ENCODE data around the gene AP3D1.

The AP3D1 gene

GRCh38 chr19:2081873-2082810 lies 69.2 kb downstream of the AP3D1 start:
- no peaks in the 10 kb centered on the region for H3K36me3 ChIP-seq (ENCODE audit: insufficient read depth, low read depth, low read length)
- no peak overlapping the region for H3K27ac ChIP-seq (ENCODE audit: low read length)

GRCh38 chr19:2080336-2080988 lies 70.9 kb downstream of the AP3D1 start:
- Histone ChIP-seq H3K4me3 (ENCODE audit: low read length) (no peak overlapping the region), H3K27ac (ENCODE audit: low read length) (no peak overlapping the region), H3K27me3 (ENCODE audit: insufficient read depth, low read length) (no peaks in the 10 kb centered on the region), H3K9me3 (ENCODE audit: insufficient read depth, low read depth, low read length) (no peaks in the 10 kb centered on the region), H3K9ac (ENCODE audit: low read depth, low read length) (no peak overlapping the region), H3K36me3 (ENCODE audit: insufficient read depth, low read depth, low read length) (no peaks in the 10 kb centered on the region), H3K4me1 (ENCODE audit: insufficient read depth, low read length) (no peaks in the 10 kb centered on the region)

More at GRCh38 chr19:2081873-2082810, 69.2 kb downstream of the AP3D1 start:
- Histone ChIP-seq H3K27me3 (ENCODE audit: insufficient read depth, low read length) (no peaks in the 10 kb centered on the region), H3K4me3 (ENCODE audit: low read length) (no peak overlapping the region), H3K9ac (ENCODE audit: low read depth, low read length) (no peak overlapping the region), H3K4me1 (ENCODE audit: insufficient read depth, low read length) (no peaks in the 10 kb centered on the region), H3K9me3 (ENCODE audit: insufficient read depth, low read depth, low read length) (no peaks in the 10 kb centered on the region)

- Histone ChIP-seq H3K9me3 (ENCODE audit: insufficient read depth, low read depth, low read length) (no peaks in the 10 kb centered on the region), H3K9ac (ENCODE audit: low read depth, low read length) (no peak overlapping the region), H3K27me3 (ENCODE audit: insufficient read depth, low read length) (no peaks in the 10 kb centered on the region), H3K4me1 (ENCODE audit: insufficient read depth, low read length) (no peaks in the 10 kb centered on the region), H3K27ac (ENCODE audit: low read length) (no peak overlapping the region), H3K4me3 (ENCODE audit: low read length) (no peak overlapping the region), H3K36me3 (ENCODE audit: insufficient read depth, low read depth, low read length) (no peaks in the 10 kb centered on the region)
These were observed 71.5 kb downstream of the AP3D1 start for GRCh38 chr19:2079865-2080301.

GRCh38 chr19:2079076-2079864 lies 72.1 kb downstream of the AP3D1 start:
- no peak overlapping the region for H3K4me3 ChIP-seq (ENCODE audit: low read length)
- no peaks in the 10 kb centered on the region for H3K4me1 ChIP-seq (ENCODE audit: insufficient read depth, low read length)
- H3K36me3 ChIP-seq (ENCODE audit: insufficient read depth, low read depth, low read length) = no peaks in the 10 kb centered on the region
- H3K9ac ChIP-seq (ENCODE audit: low read depth, low read length) = no peak overlapping the region
- H3K9me3 ChIP-seq (ENCODE audit: insufficient read depth, low read depth, low read length) = no peaks in the 10 kb centered on the region
- no peaks in the 10 kb centered on the region for H3K27me3 ChIP-seq (ENCODE audit: insufficient read depth, low read length)
- no peak overlapping the region for H3K27ac ChIP-seq (ENCODE audit: low read length)

GRCh38 chr19:2077833-2078619 lies 73.3 kb downstream of the AP3D1 start:
- H3K36me3 ChIP-seq (ENCODE audit: insufficient read depth, low read depth, low read length) = 0 out of 2 replicates have a peak, but pooled peaks cover under 1% of the 10 kb centered on the region
- no peak overlapping the region for H3K4me3 ChIP-seq (ENCODE audit: low read length)
- H3K9ac ChIP-seq (ENCODE audit: low read depth, low read length) = no peak overlapping the region
- H3K27ac ChIP-seq (ENCODE audit: low read length) = no peak overlapping the region
- no peaks in the 10 kb centered on the region for H3K4me1 ChIP-seq (ENCODE audit: insufficient read depth, low read length)
- no peaks in the 10 kb centered on the region for H3K27me3 ChIP-seq (ENCODE audit: insufficient read depth, low read length)
- no peaks in the 10 kb centered on the region for H3K9me3 ChIP-seq (ENCODE audit: insufficient read depth, low read depth, low read length)

- H3K4me3 ChIP-seq (ENCODE audit: low read length) = no peak overlapping the region
- H3K27ac ChIP-seq (ENCODE audit: low read length) = no peak overlapping the region
- H3K36me3 ChIP-seq (ENCODE audit: insufficient read depth, low read depth, low read length) = 0 out of 2 replicates have a peak, but pooled peaks cover 6% of the 10 kb centered on the region
- no peaks in the 10 kb centered on the region for H3K9me3 ChIP-seq (ENCODE audit: insufficient read depth, low read depth, low read length)
- no peaks in the 10 kb centered on the region for H3K4me1 ChIP-seq (ENCODE audit: insufficient read depth, low read length)
- no peaks in the 10 kb centered on the region for H3K27me3 ChIP-seq (ENCODE audit: insufficient read depth, low read length)
- no peak overlapping the region for H3K9ac ChIP-seq (ENCODE audit: low read depth, low read length)
These were observed 74.0 kb downstream of the AP3D1 start for GRCh38 chr19:2077398-2077797.

- Histone ChIP-seq H3K9ac (ENCODE audit: low read depth, low read length) (no peak overlapping the region), H3K27me3 (ENCODE audit: insufficient read depth, low read length) (no peaks in the 10 kb centered on the region), H3K9me3 (ENCODE audit: insufficient read depth, low read depth, low read length) (no peaks in the 10 kb centered on the region), H3K36me3 (ENCODE audit: insufficient read depth, low read depth, low read length) (0 out of 2 replicates have a peak, but pooled peaks cover 6% of the 10 kb centered on the region), H3K4me1 (ENCODE audit: insufficient read depth, low read length) (no peaks in the 10 kb centered on the region), H3K4me3 (ENCODE audit: low read length) (no peak overlapping the region), H3K27ac (ENCODE audit: low read length) (no peak overlapping the region)
These were observed 74.8 kb downstream of the AP3D1 start for GRCh38 chr19:2076526-2076944.

GRCh38 chr19:2072757-2073551 lies 78.4 kb downstream of the AP3D1 start:
- H3K36me3 ChIP-seq (ENCODE audit: insufficient read depth, low read depth, low read length) = 0 out of 2 replicates have a peak, but pooled peaks cover 6% of the 10 kb centered on the region
- no peaks in the 10 kb centered on the region for H3K4me1 ChIP-seq (ENCODE audit: insufficient read depth, low read length)
- H3K27ac ChIP-seq (ENCODE audit: low read length) = no peak overlapping the region

GRCh38 chr19:2070986-2071673 lies 80.2 kb downstream of the AP3D1 start:
- Histone ChIP-seq H3K4me1 (ENCODE audit: insufficient read depth, low read length) (no peaks in the 10 kb centered on the region), H3K36me3 (ENCODE audit: insufficient read depth, low read depth, low read length) (0 out of 2 replicates have a peak, but pooled peaks cover 6% of the 10 kb centered on the region), H3K4me3 (ENCODE audit: low read length) (no peak overlapping the region), H3K27me3 (ENCODE audit: insufficient read depth, low read length) (no peaks in the 10 kb centered on the region), H3K27ac (ENCODE audit: low read length) (no peak overlapping the region), H3K9me3 (ENCODE audit: insufficient read depth, low read depth, low read length) (no peaks in the 10 kb centered on the region), H3K9ac (ENCODE audit: low read depth, low read length) (no peak overlapping the region)

More at GRCh38 chr19:2072757-2073551, 78.4 kb downstream of the AP3D1 start:
- no peak overlapping the region for H3K9ac ChIP-seq (ENCODE audit: low read depth, low read length)
- H3K4me3 ChIP-seq (ENCODE audit: low read length) = no peak overlapping the region
- no peaks in the 10 kb centered on the region for H3K27me3 ChIP-seq (ENCODE audit: insufficient read depth, low read length)
- no peaks in the 10 kb centered on the region for H3K9me3 ChIP-seq (ENCODE audit: insufficient read depth, low read depth, low read length)

GRCh38 chr19:2070436-2070827 lies 80.9 kb downstream of the AP3D1 start:
- Histone ChIP-seq H3K4me3 (ENCODE audit: low read length) (no peak overlapping the region), H3K27ac (ENCODE audit: low read length) (no peak overlapping the region), H3K36me3 (ENCODE audit: insufficient read depth, low read depth, low read length) (0 out of 2 replicates have a peak, but pooled peaks cover 6% of the 10 kb centered on the region)

More at GRCh38 chr19:2070436-2070827, 80.9 kb downstream of the AP3D1 start:
- Histone ChIP-seq H3K9me3 (ENCODE audit: insufficient read depth, low read depth, low read length) (no peaks in the 10 kb centered on the region), H3K9ac (ENCODE audit: low read depth, low read length) (no peak overlapping the region), H3K27me3 (ENCODE audit: insufficient read depth, low read length) (no peaks in the 10 kb centered on the region), H3K4me1 (ENCODE audit: insufficient read depth, low read length) (no peaks in the 10 kb centered on the region)
